Measurements from ENCODE around the gene KIF7. TPM values are rescaled to one million over a fixed set of nuclear protein-coding genes. Genes with fewer than 3 reads are reported as not detected.

KIF7 gene
- total RNA-seq, 1 experiment from 2014 or later, result 1.4 TPM

GRCh38 chr15:89630974-89631901, 24.0 kb downstream of the KIF7 start:
- CTCF ChIA-PET, result no interaction called here
- no peaks in the 10 kb centered on the region for H3K4me1 Mint-ChIP-seq (ENCODE audit: low read depth, unreplicated experiment)
- no TSS peak for BruUV-seq (replicated peaks)
- peaks cover 6% of the 10 kb centered on the region for H3K9me3 Mint-ChIP-seq (ENCODE audit: low read depth, unreplicated experiment)
- no peak for TF ChIP-seq CTCF (IDR thresholded peaks at IDR 0.05; ENCODE audit: unreplicated experiment)
- DNase-seq, result no peak
- H3K27me3 Mint-ChIP-seq (ENCODE audit: unreplicated experiment), result no peaks in the 10 kb centered on the region
- no peak overlapping the region for H3K4me3 Mint-ChIP-seq (ENCODE audit: low read depth, unreplicated experiment)
- intact Hi-C loops (cut with micrococcal nuclease; ENCODE audit: unreplicated experiment), result no loop called here
- peak overlapping the region; percentile 25 for H3K27ac Mint-ChIP-seq (ENCODE audit: unreplicated experiment)
- H3K36me3 Mint-ChIP-seq (ENCODE audit: insufficient read depth, unreplicated experiment), result peaks cover 47% of the 10 kb centered on the region

GRCh38 chr15:89630260-89630659, 25.0 kb downstream of the KIF7 start:
- no TSS peak for BruUV-seq (replicated peaks)
- no peak for DNase-seq
- H3K4me3 Mint-ChIP-seq (ENCODE audit: low read depth, unreplicated experiment), result no peak overlapping the region
- no peak overlapping the region for H3K27ac Mint-ChIP-seq (ENCODE audit: unreplicated experiment)
- TF ChIP-seq CTCF (IDR thresholded peaks at IDR 0.05; ENCODE audit: unreplicated experiment), result no peak
- intact Hi-C loops (cut with micrococcal nuclease; ENCODE audit: unreplicated experiment), result no loop called here
- H3K9me3 Mint-ChIP-seq (ENCODE audit: low read depth, unreplicated experiment), result peaks cover 4% of the 10 kb centered on the region
- no peaks in the 10 kb centered on the region for H3K27me3 Mint-ChIP-seq (ENCODE audit: unreplicated experiment)
- CTCF ChIA-PET, result no interaction called here
- no peaks in the 10 kb centered on the region for H3K4me1 Mint-ChIP-seq (ENCODE audit: low read depth, unreplicated experiment)
- peaks cover 53% of the 10 kb centered on the region for H3K36me3 Mint-ChIP-seq (ENCODE audit: insufficient read depth, unreplicated experiment)

GRCh38 chr15:89629829-89630228, 25.4 kb downstream of the KIF7 start:
- Mint-ChIP-seq H3K27ac (ENCODE audit: unreplicated experiment) (no peak overlapping the region), H3K27me3 (ENCODE audit: unreplicated experiment) (no peaks in the 10 kb centered on the region), H3K4me1 (ENCODE audit: low read depth, unreplicated experiment) (no peaks in the 10 kb centered on the region), H3K4me3 (ENCODE audit: low read depth, unreplicated experiment) (no peak overlapping the region), H3K36me3 (ENCODE audit: insufficient read depth, unreplicated experiment) (peaks cover 53% of the 10 kb centered on the region), H3K9me3 (ENCODE audit: low read depth, unreplicated experiment) (peaks cover 2% of the 10 kb centered on the region)
- intact Hi-C loops (cut with micrococcal nuclease; ENCODE audit: unreplicated experiment), result no loop called here
- BruUV-seq (replicated peaks), result no TSS peak
- DNase-seq, result no peak
- no peak for TF ChIP-seq CTCF (IDR thresholded peaks at IDR 0.05; ENCODE audit: unreplicated experiment)
- CTCF ChIA-PET, result no interaction called here

GRCh38 chr15:89628806-89629715, 26.2 kb downstream of the KIF7 start:
- no peak for TF ChIP-seq CTCF (IDR thresholded peaks at IDR 0.05; ENCODE audit: unreplicated experiment)
- intact Hi-C loops (cut with micrococcal nuclease; ENCODE audit: unreplicated experiment), result no loop called here
- H3K9me3 Mint-ChIP-seq (ENCODE audit: low read depth, unreplicated experiment), result peaks cover 2% of the 10 kb centered on the region
- CTCF ChIA-PET, result no interaction called here
- no peak overlapping the region for H3K4me3 Mint-ChIP-seq (ENCODE audit: low read depth, unreplicated experiment)
- no peaks in the 10 kb centered on the region for H3K27me3 Mint-ChIP-seq (ENCODE audit: unreplicated experiment)
- no TSS peak for BruUV-seq (replicated peaks)
- H3K36me3 Mint-ChIP-seq (ENCODE audit: insufficient read depth, unreplicated experiment), result peaks cover 55% of the 10 kb centered on the region
- H3K27ac Mint-ChIP-seq (ENCODE audit: unreplicated experiment), result no peak overlapping the region
- H3K4me1 Mint-ChIP-seq (ENCODE audit: low read depth, unreplicated experiment), result no peaks in the 10 kb centered on the region
- DNase-seq, result no peak
